CD4-positive, alpha-beta T cell (primary cell): Measurements from ENCODE around the gene ROR1. TPM values are rescaled to one million over a fixed set of nuclear protein-coding genes. Genes with fewer than 3 reads are reported as not detected.

Experiments used
- ATAC-seq: fragments of 200-7000 bp; cut with Tn5 transposase; one replicate; pipeline ENCODE4 v1.10.0; 2022; ENCODE audit warnings: mild to moderate bottlenecking; ENCODE audit not compliant: poor library complexity
- CTCF ChIA-PET: fragments of 350-600 bp; sonication (Branson Sonifier 250); formaldehyde crosslinking; loops from one replicate; lab custom pipeline; 2021; ENCODE audit warnings: antibody characterized with exemption, inconsistent platforms; lab: Charles Lee
- POLR2A ChIA-PET: fragments of 350-600 bp; sonication (Branson Sonifier 250); formaldehyde crosslinking; loops from one replicate; lab custom pipeline; 2021; ENCODE audit warnings: antibody characterized with exemption, inconsistent platforms; lab: Charles Lee
- DNase-seq, 14 experiments: peaks; one replicate each; pipeline ENCODE4 v3.0.0-alpha.2; 2013 to 2020; ENCODE audit warnings: mixed read lengths in 2 of 14
- H3K27ac ChIP-seq, 2 donors: one replicate each; pipeline versions ENCODE4 v1.5.1 to v1.7.0; 2013; ENCODE audit warnings: low read length in 2 of 2, low read depth in 1 of 2, mild to moderate bottlenecking in 1 of 2
- H3K27me3 ChIP-seq, 2 experiments: 1 replicate in 1 of 2; 2 replicates in 1 of 2; pipeline versions ENCODE4 v1.6.1 to v1.7.0; 2013; ENCODE audit warnings: low read length in 2 of 2, control low read depth in 1 of 2, mild to moderate bottlenecking in 1 of 2, moderate library complexity in 1 of 2; ENCODE audit not compliant: insufficient read depth in 2 of 2, control insufficient read depth in 1 of 2
- H3K36me3 ChIP-seq: one replicate; pipeline ENCODE4 v1.6.1; 2013; ENCODE audit warnings: low read length, control low read depth; ENCODE audit not compliant: insufficient read depth
- H3K4me1 ChIP-seq: one replicate; pipeline ENCODE4 v1.6.1; 2013; ENCODE audit warnings: low read length, control low read depth; ENCODE audit not compliant: insufficient read depth
- H3K4me3 ChIP-seq: one replicate; pipeline ENCODE4 v1.5.1; 2013; ENCODE audit warnings: mild to moderate bottlenecking, low read length, moderate library complexity
- H3K9me3 ChIP-seq, 2 experiments: 1 replicate in 1 of 2; 2 replicates in 1 of 2; pipeline versions ENCODE4 v1.6.1 to v1.7.0; 2013; ENCODE audit warnings: low read length in 2 of 2, mild to moderate bottlenecking in 2 of 2, control low read depth in 1 of 2, moderate library complexity in 1 of 2; ENCODE audit not compliant: control insufficient read depth in 1 of 2, insufficient read depth in 1 of 2
- H3K27ac Mint-ChIP-seq: one replicate; pipeline ENCODE4 v1.8.0; 2020; ENCODE audit warnings: mixed read lengths
- H3K27me3 Mint-ChIP-seq: one replicate; pipeline ENCODE4 v1.8.0; 2021; ENCODE audit warnings: mixed read lengths
- H3K36me3 Mint-ChIP-seq: one replicate; pipeline ENCODE4 v1.8.0; 2021; ENCODE audit warnings: low read depth, mixed read lengths
- H3K4me1 Mint-ChIP-seq: one replicate; pipeline ENCODE4 v1.8.0; 2021; ENCODE audit warnings: low read depth, mixed read lengths
- H3K4me3 Mint-ChIP-seq: one replicate; pipeline ENCODE4 v1.8.0; 2020; ENCODE audit warnings: mild to moderate bottlenecking, mixed read lengths
- H3K9me3 Mint-ChIP-seq: one replicate; pipeline ENCODE4 v1.8.0; 2020; ENCODE audit warnings: mixed read lengths
- CTCF ChIP-seq: fragments of 200-600 bp; IDR thresholded peaks from one replicate; pipeline ENCODE4 v1.8.0; 2022; ENCODE audit warnings: antibody characterized with exemption, mild to moderate bottlenecking
- intact Hi-C, 2 experiments: fragments of 100-400 bp; cut with DNase I in 1 of 2; cut with micrococcal nuclease in 1 of 2; formaldehyde crosslinking; loops; one replicate each; pipeline versions ENCODE4 v1.15.1 to v1.9.0; 2023 to 2025; cut with DNase I, micrococcal nuclease
- total RNA-seq, 174 experiments: library from RNA in 2 of 174; stranded (reverse) in 2 of 174; gene quantifications; one replicate each; pipeline ENCODE4 v1.2.3 and lab custom pipeline; 2021 to 2026

Gene ROR1
- total RNA-seq, 2 experiments from 2014 or later: not detected

GRCh38 chr1:63982201-63982600, 208.4 kb downstream of the ROR1 start:
- no peak for TF ChIP-seq CTCF
- Mint-ChIP-seq H3K27me3 (no peaks in the 10 kb centered on the region), H3K9me3 (no peaks in the 10 kb centered on the region), H3K4me1 (no peaks in the 10 kb centered on the region), H3K4me3 (no peak overlapping the region), H3K27ac (no peak overlapping the region), H3K36me3 (no peaks in the 10 kb centered on the region)
- H3K36me3 ChIP-seq: no peaks in the 10 kb centered on the region
- no peaks in the 10 kb centered on the region for H3K27me3 ChIP-seq
- intact Hi-C loops: no loop called here
- no peaks in the 10 kb centered on the region for H3K4me1 ChIP-seq
- H3K9me3 ChIP-seq: no peaks in the 10 kb centered on the region
- H3K4me3 ChIP-seq: no peak overlapping the region
- ChIA-PET POLR2A (no interaction called here), CTCF (no interaction called here)
- ATAC-seq (no peak), DNase-seq (no peak)
- no peak overlapping the region for H3K27ac ChIP-seq

GRCh38 chr1:63983391-63984256, 209.8 kb downstream of the ROR1 start:
- Histone ChIP-seq H3K4me3 (no peak overlapping the region), H3K9me3 (no peaks in the 10 kb centered on the region), H3K36me3 (no peaks in the 10 kb centered on the region), H3K4me1 (no peaks in the 10 kb centered on the region), H3K27me3 (no peaks in the 10 kb centered on the region), H3K27ac (no peak overlapping the region)
- no peak for DNase-seq
- no peak overlapping the region for H3K4me3 Mint-ChIP-seq
- H3K9me3 Mint-ChIP-seq: no peaks in the 10 kb centered on the region
- no peaks in the 10 kb centered on the region for H3K27me3 Mint-ChIP-seq
- ChIA-PET CTCF (no interaction called here), POLR2A (no interaction called here)
- H3K36me3 Mint-ChIP-seq: no peaks in the 10 kb centered on the region
- ATAC-seq: no peak
- intact Hi-C loops: no loop called here
- no peaks in the 10 kb centered on the region for H3K4me1 Mint-ChIP-seq
- TF ChIP-seq CTCF: no peak
- no peak overlapping the region for H3K27ac Mint-ChIP-seq

- H3K27ac Mint-ChIP-seq: no peak overlapping the region
- intact Hi-C loops: no loop called here
- CTCF ChIA-PET: interaction anchor here (1.1 kb wide), 1 partner anchor 11 kb away, joined by 3 read pairs; no protein-coding TSS in a partner anchor
These were observed 210.6 kb downstream of the ROR1 start for GRCh38 chr1:63984257-63984929.

More at GRCh38 chr1:63984257-63984929, 210.6 kb downstream of the ROR1 start:
- Mint-ChIP-seq H3K9me3 (peaks cover under 1% of the 10 kb centered on the region), H3K4me1 (no peaks in the 10 kb centered on the region), H3K36me3 (no peaks in the 10 kb centered on the region), H3K4me3 (no peak overlapping the region), H3K27me3 (no peaks in the 10 kb centered on the region)
- DNase-seq: no peak
- POLR2A ChIA-PET: no interaction called here
- ATAC-seq: no peak
- no peak overlapping the region for H3K27ac ChIP-seq
- TF ChIP-seq CTCF: no peak
- no peaks in the 10 kb centered on the region for H3K9me3 ChIP-seq
- no peaks in the 10 kb centered on the region for H3K4me1 ChIP-seq
- H3K36me3 ChIP-seq: no peaks in the 10 kb centered on the region
- no peak overlapping the region for H3K4me3 ChIP-seq
- H3K27me3 ChIP-seq: no peaks in the 10 kb centered on the region
